GM12872 (cell line): ENCODE measurements around the gene GFOD1.

Source experiments
- CTCF ChIP-seq: IDR thresholded peaks from 3 replicates; pipeline ENCODE4 v1.5.1; 2011; ENCODE audit warnings: low read depth, mild to moderate bottlenecking, low read length, moderate library complexity; ENCODE audit not compliant: insufficient read depth

The GFOD1 gene

DNA sequence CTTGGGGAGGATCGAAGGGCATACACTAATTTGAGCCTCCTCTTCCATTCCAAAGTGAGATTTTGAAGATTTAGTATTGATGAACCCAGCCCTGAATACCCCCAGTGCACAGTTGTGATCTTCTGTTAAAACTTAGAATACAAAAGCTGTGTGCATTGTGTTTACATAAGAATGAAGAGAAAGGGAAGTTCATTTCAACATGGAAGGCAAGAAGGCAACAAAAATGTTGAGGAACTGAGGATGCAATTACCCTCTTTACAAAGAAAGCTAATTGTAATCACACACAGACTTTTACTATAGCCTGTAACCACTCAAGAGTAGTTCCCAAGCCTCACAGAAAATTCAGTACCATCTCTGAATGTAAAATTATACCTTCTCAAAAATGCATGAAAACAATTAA lies 49.3 kb downstream of the GFOD1 start:
- TF ChIP-seq CTCF, result no peak

GRCh38 chr6:13437218-13437996 lies 50.0 kb downstream of the GFOD1 start:
- TF ChIP-seq CTCF, result no peak

DNA sequence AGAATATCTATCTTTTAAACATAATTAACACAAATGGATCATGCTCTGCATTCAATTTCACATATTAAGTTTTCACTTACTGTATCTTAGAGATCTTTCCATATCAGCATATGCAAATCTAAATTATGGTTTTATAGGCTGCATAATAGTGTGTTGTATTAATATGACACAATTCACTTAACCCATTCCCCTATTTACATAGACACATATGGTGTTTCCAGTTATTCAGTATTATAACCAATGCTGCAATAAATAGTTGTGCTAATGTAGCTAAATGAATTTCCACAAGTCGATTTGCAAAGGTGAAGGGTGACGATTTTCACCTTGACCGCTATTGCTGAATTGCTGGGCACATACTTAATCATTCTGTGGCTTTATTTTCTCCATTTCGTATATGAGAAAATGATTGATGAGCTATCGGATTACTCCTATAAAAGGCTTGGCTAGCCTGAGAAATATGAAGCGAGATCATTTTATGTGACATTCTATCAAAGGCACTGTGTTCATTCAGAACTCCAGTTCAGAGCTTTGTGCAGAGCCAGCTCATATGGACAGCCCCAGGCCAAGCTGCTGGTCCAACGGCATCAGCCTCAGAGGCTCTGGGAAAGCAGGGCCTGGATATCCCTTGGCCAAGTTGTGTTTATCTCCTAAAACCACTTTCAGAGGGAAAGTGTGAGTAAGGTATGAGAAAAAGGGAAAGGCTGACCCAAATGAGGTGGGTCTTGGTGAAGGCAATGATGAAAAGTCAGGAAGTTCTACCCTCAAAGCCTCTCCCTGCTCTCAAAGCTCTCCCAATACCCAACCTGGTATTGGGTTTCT lies 50.8 kb downstream of the GFOD1 start:
- TF ChIP-seq CTCF, result no peak

- TF ChIP-seq CTCF, result no peak
Measured at GRCh38 chr6:13435477-13436246, 51.7 kb downstream of the GFOD1 start.

DNA sequence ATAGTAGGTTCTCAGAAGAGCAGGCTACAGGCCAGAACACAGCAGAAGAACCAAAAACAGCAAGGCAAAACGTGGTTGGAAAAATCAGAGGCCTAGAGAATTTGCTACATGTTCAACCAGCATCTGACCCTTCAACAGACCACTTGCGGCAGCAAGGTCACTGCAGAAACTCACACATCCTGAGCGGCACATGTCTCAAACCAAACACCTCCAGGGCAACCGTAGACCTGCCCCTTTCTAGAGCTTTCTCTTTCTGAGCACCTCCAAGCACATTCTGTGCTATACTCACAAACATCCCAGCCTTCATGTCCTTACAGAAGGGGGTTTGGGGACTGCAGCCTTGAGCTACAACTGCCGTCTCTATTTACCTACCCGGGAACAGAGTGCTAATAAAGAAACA lies 52.6 kb downstream of the GFOD1 start:
- TF ChIP-seq CTCF, result no peak

DNA sequence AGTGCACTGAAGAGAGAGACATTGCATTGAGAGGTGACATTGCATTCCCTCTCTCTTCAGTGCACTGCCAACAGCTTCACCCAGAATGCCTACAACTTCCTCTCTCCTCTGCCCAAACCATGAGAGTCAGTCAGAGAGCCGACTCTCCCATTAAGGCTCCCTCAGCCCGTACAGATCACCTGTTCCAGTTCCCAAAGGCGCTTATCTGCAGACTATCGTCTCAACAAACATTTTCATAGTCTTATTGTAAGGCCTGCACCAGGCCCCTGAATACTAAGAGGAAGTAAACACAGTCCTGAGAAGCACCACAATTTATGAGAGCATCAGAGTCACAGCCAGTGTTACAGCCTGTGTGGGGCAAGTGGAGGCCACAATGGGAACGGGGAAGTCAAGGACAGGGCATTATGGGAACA lies 53.7 kb downstream of the GFOD1 start:
- no peak for TF ChIP-seq CTCF
